Keratinocyte (primary cell): ENCODE results near the gene OR2T35. TPM values are rescaled to one million over a fixed set of nuclear protein-coding genes. Genes with fewer than 3 reads are reported as not detected.
"Not testable (repeated sequence)": the region's sequence is repeated elsewhere in the genome, so short reads cannot be mapped to it uniquely, and the experiment has no call there.

Source experiments
- DNase-seq: peaks from one replicate; pipeline ENCODE4 v3.0.0-alpha.2; 2011; ENCODE audit warnings: low read depth, missing footprints, low spot score
- FAIRE-seq: peaks from 2 replicates; lab custom pipeline; 2011; peaks lifted over from hg19 to GRCh38; lab: Jason Lieb, UNC
- H2AFZ ChIP-seq: 2 replicates; pipeline ENCODE4 v1.6.0; 2012; ENCODE audit warnings: low read length, control low read depth, inconsistent platforms; ENCODE audit not compliant: control insufficient read depth
- H3K27ac ChIP-seq: 2 replicates; pipeline ENCODE4 v1.5.1; 2011; ENCODE audit warnings: low read length; ENCODE audit not compliant: control insufficient read depth, insufficient read depth
- H3K27me3 ChIP-seq: 3 replicates; pipeline ENCODE4 v1.6.0; 2011; ENCODE audit warnings: low read length; ENCODE audit not compliant: control insufficient read depth, insufficient read depth; ENCODE audit errors: extremely low read depth
- H3K36me3 ChIP-seq, 2 experiments: 2 replicates in 1 of 2; 3 replicates in 1 of 2; pipeline ENCODE4 v1.5.1; 2011; ENCODE audit warnings: low read length in 2 of 2, mild to moderate bottlenecking in 1 of 2; ENCODE audit not compliant: control insufficient read depth in 2 of 2, insufficient read depth in 2 of 2; ENCODE audit errors: extremely low read depth in 1 of 2
- H3K4me1 ChIP-seq: 3 replicates; pipeline ENCODE4 v1.5.1; 2011; ENCODE audit warnings: low read length; ENCODE audit not compliant: control insufficient read depth, insufficient read depth; ENCODE audit errors: extremely low read depth
- H3K4me2 ChIP-seq: 3 replicates; pipeline ENCODE4 v1.6.0; 2011; ENCODE audit warnings: low read depth, low read length; ENCODE audit not compliant: control insufficient read depth, insufficient read depth; ENCODE audit errors: extremely low read depth
- H3K4me3 ChIP-seq, 3 experiments: fragments of 200-600 bp in 1 of 3; sonication (generic) in 1 of 3; 2 replicates in 2 of 3; 3 replicates in 1 of 3; pipeline ENCODE4 v1.5.1; 2011 to 2016; ENCODE audit warnings: low read length in 3 of 3, mild to moderate bottlenecking in 3 of 3, control low read depth in 2 of 3, inconsistent platforms in 1 of 3, low read depth in 1 of 3, mixed read lengths in 1 of 3, mixed run types in 1 of 3, moderate library complexity in 1 of 3; ENCODE audit not compliant: control insufficient read depth in 2 of 3, insufficient read depth in 2 of 3; ENCODE audit errors: extremely low read depth in 1 of 3
- H3K79me2 ChIP-seq: 2 replicates; pipeline ENCODE4 v1.6.0; 2012; ENCODE audit warnings: low read length; ENCODE audit not compliant: control insufficient read depth, insufficient read depth
- H3K9ac ChIP-seq: 3 replicates; pipeline ENCODE4 v1.6.0; 2011; ENCODE audit warnings: low read length; ENCODE audit not compliant: control insufficient read depth, insufficient read depth; ENCODE audit errors: extremely low read depth
- H3K9me1 ChIP-seq: 3 replicates; pipeline ENCODE4 v1.6.0; 2011; ENCODE audit warnings: low read length; ENCODE audit not compliant: control insufficient read depth, insufficient read depth; ENCODE audit errors: extremely low read depth
- H3K9me3 ChIP-seq: 2 replicates; pipeline ENCODE4 v1.5.1; 2012; ENCODE audit warnings: low read depth, low read length; ENCODE audit not compliant: control insufficient read depth
- H4K20me1 ChIP-seq: 3 replicates; pipeline ENCODE4 v1.6.0; 2011; ENCODE audit warnings: low read length; ENCODE audit not compliant: control insufficient read depth, insufficient read depth; ENCODE audit errors: extremely low read depth
- EZH2 ChIP-seq: IDR thresholded peaks from one replicate; pipeline ENCODE4 v1.6.1; 2012; ENCODE audit warnings: inconsistent platforms, mild to moderate bottlenecking, low read length, moderate library complexity
- dilution Hi-C: fragments of 300-500 bp; cut with MboI; formaldehyde crosslinking; loops from one replicate; pipeline ENCODE4 v1.7.0; 2020; ENCODE audit warnings: low sequenced_read_pairs; ENCODE audit not compliant: extremely low pct_ligation_motif_present
- polyA minus RNA-seq, 3 experiments: library from RNA; depleted of rRNA, polyadenylated mRNA; stranded (reverse); fragments of >200 nt; gene quantifications; 1 replicate in 1 of 3; 2 replicates in 1 of 3; 3 replicates in 1 of 3; pipeline ENCODE4 v1.2.3, GENCODE V29; 2011
- polyA plus RNA-seq, 5 experiments: library from polyadenylated mRNA; depleted of rRNA in 3 of 5; stranded (reverse) in 3 of 5; stranded (forward) in 1 of 5; unstranded in 1 of 5; fragments of >200 nt; gene quantifications; 1 replicate in 1 of 5; 2 replicates in 3 of 5; 3 replicates in 1 of 5; pipeline versions ENCODE4 v1.2.1 to v1.2.3, GENCODE V29; 2011 to 2012; ENCODE audit warnings: missing spikeins in 2 of 5, low read depth in 1 of 5, low replicate concordance in 1 of 5
- TF ChIP-seq, protein P1 (sequence below), 3 experiments: IDR thresholded peaks in 1 of 3; conservative IDR thresholded peaks in 1 of 3; optimal IDR thresholded peaks in 1 of 3; 2 replicates in 2 of 3; 3 replicates in 1 of 3; pipeline versions ENCODE3 to v1.5.1; 2011; ENCODE audit warnings: low read length in 3 of 3, mild to moderate bottlenecking in 3 of 3, moderate library complexity in 2 of 3, control low read depth in 1 of 3, inconsistent platforms in 1 of 3; ENCODE audit not compliant: insufficient read depth in 2 of 3; ENCODE audit errors: extremely low read depth in 1 of 3

Gene OR2T35, protein sequence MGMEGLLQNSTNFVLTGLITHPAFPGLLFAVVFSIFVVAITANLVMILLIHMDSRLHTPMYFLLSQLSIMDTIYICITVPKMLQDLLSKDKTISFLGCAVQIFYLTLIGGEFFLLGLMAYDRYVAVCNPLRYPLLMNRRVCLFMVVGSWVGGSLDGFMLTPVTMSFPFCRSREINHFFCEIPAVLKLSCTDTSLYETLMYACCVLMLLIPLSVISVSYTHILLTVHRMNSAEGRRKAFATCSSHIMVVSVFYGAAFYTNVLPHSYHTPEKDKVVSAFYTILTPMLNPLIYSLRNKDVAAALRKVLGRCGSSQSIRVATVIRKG
- polyA plus RNA-seq (not detected in 3 replicates), polyA minus RNA-seq (0.36 TPM in 1 of 3 replicates, not detected in the others)
- polyA plus RNA-seq (2011; ENCODE audit: low read depth) = not detected
- polyA plus RNA-seq (2011; cell fraction: cytosol; rRNA removed) = not detected in 2 replicates
- polyA plus RNA-seq (2011; cell fraction: nucleus; rRNA removed) = not detected in 2 replicates
- not detected in 2 replicates for polyA plus RNA-seq (2012; ENCODE audit: low replicate concordance)
- polyA minus RNA-seq (2011; cell fraction: cytosol; rRNA and poly(A)+ RNA removed) = not detected
- polyA minus RNA-seq (2011; cell fraction: nucleus; rRNA and poly(A)+ RNA removed) = not detected in 2 replicates

DNA sequence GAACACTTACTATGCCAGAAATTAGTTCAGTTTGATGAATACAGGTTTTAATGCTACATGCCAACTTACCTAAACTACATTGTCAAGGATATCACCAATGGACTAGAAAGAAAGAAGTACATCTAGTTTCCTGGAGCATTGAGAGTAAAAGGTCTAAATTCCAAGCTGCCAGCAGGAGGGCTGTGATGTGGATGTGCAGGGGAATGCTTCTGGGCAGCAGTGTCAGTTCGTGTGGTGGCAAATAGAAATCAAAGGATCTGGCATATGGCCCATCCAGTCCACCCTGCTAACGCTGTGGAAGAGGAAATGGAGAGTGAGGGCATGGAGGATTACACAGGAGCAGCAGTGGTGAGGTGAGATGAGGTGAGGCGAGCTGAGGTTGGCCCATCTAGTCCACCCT lies at the start of gene OR2T35:
Gene OR2T35 (minus strand): TSS at position 101 of the 400 bp plus-strand sequence. CDS start 6,020 bp downstream, outside the sequence.
- FAIRE-seq, H3K4me2 ChIP-seq, H2AFZ ChIP-seq, H3K9ac ChIP-seq, dilution Hi-C loops, H3K9me1 ChIP-seq, H3K27ac ChIP-seq, DNase-seq, H3K4me3 ChIP-seq, H3K27me3 ChIP-seq, H3K4me1 ChIP-seq, H3K9me3 ChIP-seq, H4K20me1 ChIP-seq, H3K79me2 ChIP-seq, H3K36me3 ChIP-seq: not testable (repeated sequence)

DNA sequence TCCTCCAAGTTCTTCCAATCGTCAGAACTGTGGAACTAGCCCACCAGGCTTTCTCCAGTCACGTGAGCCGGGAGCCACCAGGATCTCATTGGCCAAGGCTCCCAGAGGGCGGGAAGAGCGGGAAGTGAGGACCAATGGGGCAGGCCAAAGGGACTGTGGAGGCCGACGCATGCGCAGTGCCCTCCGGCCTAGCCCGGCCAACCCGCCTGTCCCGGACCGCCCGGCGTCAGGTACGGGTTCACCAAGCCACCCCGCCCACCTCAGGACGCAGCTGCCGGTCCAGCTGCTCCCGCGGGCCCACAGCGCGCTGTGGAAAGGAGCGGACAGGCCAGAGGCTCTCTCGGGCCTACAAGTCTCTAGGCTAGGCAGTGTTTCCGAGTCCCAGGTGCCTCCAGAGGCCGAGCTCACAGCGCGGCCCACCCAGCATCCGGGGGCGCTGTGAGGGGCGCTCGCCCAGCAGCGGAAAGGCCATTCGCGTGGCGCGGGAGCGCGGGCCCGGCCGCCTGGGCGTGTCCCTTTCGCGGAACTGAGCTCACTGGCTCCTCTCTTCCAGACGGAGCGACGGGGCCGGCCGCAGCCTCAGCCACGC lies 46.6 kb upstream of the OR2T35 start:
- Histone ChIP-seq H3K4me3 (no peak overlapping the region), H3K79me2 (no peaks in the 10 kb centered on the region), H3K4me2 (no peak overlapping the region), H4K20me1 (no peaks in the 10 kb centered on the region), H3K27ac (no peak overlapping the region), H3K9me1 (no peaks in the 10 kb centered on the region), H2AFZ (no peak overlapping the region), H3K9ac (no peak overlapping the region), H3K27me3 (no peaks in the 10 kb centered on the region), H3K36me3 (no peaks in the 10 kb centered on the region), H3K4me1 (no peaks in the 10 kb centered on the region), H3K9me3 (no peaks in the 10 kb centered on the region)
- no peak for TF ChIP-seq EZH2
- TF ChIP-seq, protein P1, sequence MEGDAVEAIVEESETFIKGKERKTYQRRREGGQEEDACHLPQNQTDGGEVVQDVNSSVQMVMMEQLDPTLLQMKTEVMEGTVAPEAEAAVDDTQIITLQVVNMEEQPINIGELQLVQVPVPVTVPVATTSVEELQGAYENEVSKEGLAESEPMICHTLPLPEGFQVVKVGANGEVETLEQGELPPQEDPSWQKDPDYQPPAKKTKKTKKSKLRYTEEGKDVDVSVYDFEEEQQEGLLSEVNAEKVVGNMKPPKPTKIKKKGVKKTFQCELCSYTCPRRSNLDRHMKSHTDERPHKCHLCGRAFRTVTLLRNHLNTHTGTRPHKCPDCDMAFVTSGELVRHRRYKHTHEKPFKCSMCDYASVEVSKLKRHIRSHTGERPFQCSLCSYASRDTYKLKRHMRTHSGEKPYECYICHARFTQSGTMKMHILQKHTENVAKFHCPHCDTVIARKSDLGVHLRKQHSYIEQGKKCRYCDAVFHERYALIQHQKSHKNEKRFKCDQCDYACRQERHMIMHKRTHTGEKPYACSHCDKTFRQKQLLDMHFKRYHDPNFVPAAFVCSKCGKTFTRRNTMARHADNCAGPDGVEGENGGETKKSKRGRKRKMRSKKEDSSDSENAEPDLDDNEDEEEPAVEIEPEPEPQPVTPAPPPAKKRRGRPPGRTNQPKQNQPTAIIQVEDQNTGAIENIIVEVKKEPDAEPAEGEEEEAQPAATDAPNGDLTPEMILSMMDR (optimal IDR thresholded peaks at IDR 0.05 in 1 of 3, IDR thresholded peaks at IDR 0.05 in 1 of 3, conservative IDR thresholded peaks at IDR 0.05 in 1 of 3; ENCODE audit: extremely low read depth in 1 of 3, insufficient read depth in 2 of 3, low read length in 3 of 3) = no peak
- DNase-seq (no peak), FAIRE-seq (no peak)
- dilution Hi-C loops = no loop called here
